ENCODE data around the gene TSEN54. TPM values are rescaled to one million over a fixed set of nuclear protein-coding genes. Genes with fewer than 3 reads are reported as not detected.
A peak's percentile ranks its signal among the peaks of the same experiment; 100 is the strongest.

The TSEN54 gene
- total RNA-seq, 1 experiment from 2014 or later = 87.3 TPM

GRCh38 chr17:75514299-75514918, 1.9 kb upstream of the TSEN54 start:
- H3K4me3 ChIP-seq (replicated peaks in 1 of 2; ENCODE audit: low read depth in 1 of 2, low read length in 2 of 2) = peak overlapping the region; percentile 87 to 91
- no peak overlapping the region for H2AFZ ChIP-seq (ENCODE audit: low read depth, low read length, poor library complexity, severe bottlenecking)
- ChIA-PET POLR2A (no interaction called here), CTCF (interaction anchor here (0.7 to 1.0 kb wide), 2 partner anchors 11 to 118 kb away, joined by 3 read pairs; partner anchors contain the start of genes LLGL2 and SMIM5), RAD21 (ENCODE audit: low non-redundant PET in 1 of 2, low total read pairs in 2 of 2, uncharacterized antibody in 2 of 2, unreplicated experiment in 2 of 2) (interaction anchor here in 1 of 2 experiments (0.6 to 1.3 kb wide), 2 partner anchors 10 to 193 kb away, joined by 3 to 4 read pairs; no protein-coding TSS in a partner anchor)
- peaks cover 3 to 38% of the 10 kb centered on the region in 2 experiments; a peak in 2 of 4 replicates for H3K36me3 ChIP-seq (ENCODE audit: control insufficient read depth in 1 of 2, insufficient read depth in 2 of 2, low read length in 2 of 2)
- DNase-seq (ENCODE audit: low read depth, low spot score) = no peak
- H3K79me2 ChIP-seq (ENCODE audit: insufficient read depth, low read length) = peaks cover 79% of the 10 kb centered on the region
- H3K4me1 ChIP-seq (ENCODE audit: control insufficient read depth in 1 of 2, insufficient read depth in 2 of 2, low read length in 2 of 2) = peaks cover 28 to 62% of the 10 kb centered on the region in 2 experiments
- peak overlapping the region; percentile 83 for H3K9ac ChIP-seq (ENCODE audit: low read length)
- H3K9me3 ChIP-seq (ENCODE audit: control insufficient read depth in 1 of 2, insufficient read depth in 1 of 2, low read depth in 1 of 2, low read length in 2 of 2) = no peaks in the 10 kb centered on the region
- no peaks in the 10 kb centered on the region for H3K9me2 ChIP-seq (ENCODE audit: insufficient read depth)
- ATAC-seq = no peak
- no peak for TF ChIP-seq ELF1 (IDR thresholded peaks at IDR 0.05; ENCODE audit: borderline replicate concordance, low read depth)
- no peak for TF ChIP-seq ZNF274 (IDR thresholded peaks at IDR 0.05; ENCODE audit: low read depth, low read length)
- TF ChIP-seq TCF7L2 (IDR thresholded peaks at IDR 0.05; ENCODE audit: borderline replicate concordance, extremely low read depth, insufficient read depth, insufficient read length) = no peak
- TF ChIP-seq EGR1 (IDR thresholded peaks at IDR 0.05; ENCODE audit: low read depth) = no peak
- TF ChIP-seq, protein P1, sequence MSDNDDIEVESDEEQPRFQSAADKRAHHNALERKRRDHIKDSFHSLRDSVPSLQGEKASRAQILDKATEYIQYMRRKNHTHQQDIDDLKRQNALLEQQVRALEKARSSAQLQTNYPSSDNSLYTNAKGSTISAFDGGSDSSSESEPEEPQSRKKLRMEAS (IDR thresholded peaks at IDR 0.05) = no peak
- TF ChIP-seq CEBPB (IDR thresholded peaks at IDR 0.05; ENCODE audit: low read depth) = no peak
- TF ChIP-seq FOSL1 (IDR thresholded peaks at IDR 0.05; ENCODE audit: low read depth) = no peak
- TF ChIP-seq CBX3 (IDR thresholded peaks at IDR 0.05; ENCODE audit: low read depth) = no peak
- no peak for TF ChIP-seq EZH2phosphoT487 (IDR thresholded peaks at IDR 0.05; ENCODE audit: borderline replicate concordance)
- TF ChIP-seq ZFX (IDR thresholded peaks at IDR 0.05) = no peak
- TF ChIP-seq, protein P2, sequence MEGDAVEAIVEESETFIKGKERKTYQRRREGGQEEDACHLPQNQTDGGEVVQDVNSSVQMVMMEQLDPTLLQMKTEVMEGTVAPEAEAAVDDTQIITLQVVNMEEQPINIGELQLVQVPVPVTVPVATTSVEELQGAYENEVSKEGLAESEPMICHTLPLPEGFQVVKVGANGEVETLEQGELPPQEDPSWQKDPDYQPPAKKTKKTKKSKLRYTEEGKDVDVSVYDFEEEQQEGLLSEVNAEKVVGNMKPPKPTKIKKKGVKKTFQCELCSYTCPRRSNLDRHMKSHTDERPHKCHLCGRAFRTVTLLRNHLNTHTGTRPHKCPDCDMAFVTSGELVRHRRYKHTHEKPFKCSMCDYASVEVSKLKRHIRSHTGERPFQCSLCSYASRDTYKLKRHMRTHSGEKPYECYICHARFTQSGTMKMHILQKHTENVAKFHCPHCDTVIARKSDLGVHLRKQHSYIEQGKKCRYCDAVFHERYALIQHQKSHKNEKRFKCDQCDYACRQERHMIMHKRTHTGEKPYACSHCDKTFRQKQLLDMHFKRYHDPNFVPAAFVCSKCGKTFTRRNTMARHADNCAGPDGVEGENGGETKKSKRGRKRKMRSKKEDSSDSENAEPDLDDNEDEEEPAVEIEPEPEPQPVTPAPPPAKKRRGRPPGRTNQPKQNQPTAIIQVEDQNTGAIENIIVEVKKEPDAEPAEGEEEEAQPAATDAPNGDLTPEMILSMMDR (IDR thresholded peaks at IDR 0.05 in 2 of 3, conservative IDR thresholded peaks at IDR 0.05 in 1 of 3; ENCODE audit: borderline replicate concordance in 1 of 3, insufficient read depth in 1 of 3, low read depth in 2 of 3, low read length in 2 of 3) = no peak
- TF ChIP-seq, protein P3, sequence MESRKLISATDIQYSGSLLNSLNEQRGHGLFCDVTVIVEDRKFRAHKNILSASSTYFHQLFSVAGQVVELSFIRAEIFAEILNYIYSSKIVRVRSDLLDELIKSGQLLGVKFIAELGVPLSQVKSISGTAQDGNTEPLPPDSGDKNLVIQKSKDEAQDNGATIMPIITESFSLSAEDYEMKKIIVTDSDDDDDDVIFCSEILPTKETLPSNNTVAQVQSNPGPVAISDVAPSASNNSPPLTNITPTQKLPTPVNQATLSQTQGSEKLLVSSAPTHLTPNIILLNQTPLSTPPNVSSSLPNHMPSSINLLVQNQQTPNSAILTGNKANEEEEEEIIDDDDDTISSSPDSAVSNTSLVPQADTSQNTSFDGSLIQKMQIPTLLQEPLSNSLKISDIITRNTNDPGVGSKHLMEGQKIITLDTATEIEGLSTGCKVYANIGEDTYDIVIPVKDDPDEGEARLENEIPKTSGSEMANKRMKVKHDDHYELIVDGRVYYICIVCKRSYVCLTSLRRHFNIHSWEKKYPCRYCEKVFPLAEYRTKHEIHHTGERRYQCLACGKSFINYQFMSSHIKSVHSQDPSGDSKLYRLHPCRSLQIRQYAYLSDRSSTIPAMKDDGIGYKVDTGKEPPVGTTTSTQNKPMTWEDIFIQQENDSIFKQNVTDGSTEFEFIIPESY (IDR thresholded peaks at IDR 0.05; ENCODE audit: extremely low read depth, insufficient replicate concordance, low read length) = no peak
- no peak for TF ChIP-seq SP1 (IDR thresholded peaks at IDR 0.05; ENCODE audit: low read depth)
- TF ChIP-seq POLR2AphosphoS5 (IDR thresholded peaks at IDR 0.05; ENCODE audit: low read depth, low read length) = no peak
- TF ChIP-seq POLR2A (IDR thresholded peaks at IDR 0.05; ENCODE audit: borderline replicate concordance, extremely low read depth, insufficient read depth, insufficient read length) = no peak
- TF ChIP-seq ATF3 (IDR thresholded peaks at IDR 0.05) = no peak
- H3K27me3 ChIP-seq (ENCODE audit: insufficient read depth, low read length) = no peaks in the 10 kb centered on the region
- no TSS peak for BruUV-seq (replicated peaks)
- H3K27ac ChIP-seq (ENCODE audit: low read depth, low read length) = peak overlapping the region; percentile 86
- intact Hi-C loops (cut with micrococcal nuclease) = loop anchor here (10.0 kb wide), 1 partner anchor 230 kb away; no protein-coding TSS in a partner anchor
- peak overlapping the region; percentile 99 for H3K4me2 ChIP-seq (ENCODE audit: low read length)
- H4K20me1 ChIP-seq (ENCODE audit: insufficient read depth) = no peaks in the 10 kb centered on the region; the same call in 1 of the 2 replicates
